ENCODE measurements around the gene SCART1. TPM values are rescaled to one million over a fixed set of nuclear protein-coding genes. Genes with fewer than 3 reads are reported as not detected.

Gene SCART1
- total and polyA plus RNA-seq, 2 donors (not counting 3 experiments of a cell fraction or from before 2014, with no cell fraction given): 0.90 to 1.0 TPM

- no TSS peak for BruUV-seq (replicated peaks)
- POLR2A ChIA-PET: no interaction called here
- CTCF ChIA-PET: no interaction called here
Measured at GRCh38 chr10:133452453-133452852, 1.3 kb upstream of the SCART1 start.

More at GRCh38 chr10:133452453-133452852, 1.3 kb upstream of the SCART1 start:
- Histone ChIP-seq H3K36me3 (ENCODE audit: control insufficient read depth in 2 of 2, extremely low read depth in 1 of 2, insufficient read depth in 2 of 2, low read length in 2 of 2) (no peaks in the 10 kb centered on the region), H3K4me1 (ENCODE audit: control insufficient read depth, extremely low read depth, insufficient read depth, low read length) (no peaks in the 10 kb centered on the region), H3K4me3 (replicated peaks in 1 of 3; ENCODE audit: insufficient read depth in 1 of 3, low read depth in 1 of 3, low read length in 3 of 3) (no peak overlapping the region), H3K79me2 (ENCODE audit: control insufficient read depth, insufficient read depth, low read length) (no peaks in the 10 kb centered on the region), H3K9me3 (replicated peaks; ENCODE audit: control insufficient read depth, insufficient read depth, low read length) (no peaks in the 10 kb centered on the region), H2AFZ (ENCODE audit: low read depth, low read length) (no peak overlapping the region), H3K27ac (ENCODE audit: insufficient read depth, low read depth, low read length) (no peak overlapping the region), H3K27me3 (ENCODE audit: control insufficient read depth in 2 of 2, insufficient read depth in 2 of 2, low read length in 2 of 2) (no peaks in the 10 kb centered on the region), H3K4me2 (ENCODE audit: insufficient read depth, low read length) (no peak overlapping the region), H4K20me1 (replicated peaks; ENCODE audit: control insufficient read depth, extremely low read depth, insufficient read depth, low read length) (no peaks in the 10 kb centered on the region), H3K9ac (replicated peaks; ENCODE audit: extremely low read depth, insufficient read depth, low read length) (no peak overlapping the region), H3K9me1 (replicated peaks; ENCODE audit: control insufficient read depth, extremely low read depth, insufficient read depth, low read length) (no peaks in the 10 kb centered on the region)
- TF ChIP-seq FOS (IDR thresholded peaks at IDR 0.05; ENCODE audit: borderline replicate concordance, insufficient read depth, low read length) (no peak), EZH2 (IDR thresholded peaks at IDR 0.05; ENCODE audit: borderline replicate concordance, low read depth, low read length, severe bottlenecking) (no peak), JUN (IDR thresholded peaks at IDR 0.05; ENCODE audit: borderline replicate concordance, insufficient read depth, insufficient read length, low read depth) (no peak), MYC (IDR thresholded peaks at IDR 0.05; ENCODE audit: low read depth, low read length) (no peak), POLR2A (IDR thresholded peaks at IDR 0.05; ENCODE audit: low read depth, low read length) (no peak), CTCF (IDR thresholded peaks at IDR 0.05; ENCODE audit: extremely low read depth in 1 of 2, insufficient read depth in 1 of 2, low read depth in 1 of 2, low read length in 2 of 2) (no peak), POLR2AphosphoS5 (IDR thresholded peaks at IDR 0.05; ENCODE audit: insufficient read depth, low read depth, low read length) (no peak), GATA2 (IDR thresholded peaks at IDR 0.05; ENCODE audit: insufficient read depth, insufficient read length, low read depth, low read length) (no peak), MAX (IDR thresholded peaks at IDR 0.05; ENCODE audit: insufficient read depth, insufficient read length) (no peak)
- DNase-seq (ENCODE audit: low read depth, low spot score) (no peak), FAIRE-seq (no peak)
- dilution Hi-C loops (cut with MboI; ENCODE audit: extremely low pct_ligation_motif_present, low sequenced_read_pairs) (no loop called here), intact Hi-C loops (cut with micrococcal nuclease) (no loop called here)
